HL-60/S4 (cell line): ENCODE data around the gene TCEAL2.
"Not testable (repeated sequence)": the region's sequence is repeated elsewhere in the genome, so short reads cannot be mapped to it uniquely, and the experiment has no call there.

Experiments used
- in situ Hi-C: fragments of 300-500 bp; cut with MboI; formaldehyde crosslinking; loops from 2 replicates; pipeline ENCODE4 v1.14.3; 2022; ENCODE audit warnings: low sequenced_read_pairs

TCEAL2 gene

GRCh38 chrX:102125436-102125835 lies at the start of gene TCEAL2:
TCEAL2 (plus strand) TSS chrX:102125679; CDS start chrX:102126831, 1,152 bp downstream.
- in situ Hi-C loops: not testable (repeated sequence)

- in situ Hi-C loops: no loop called here
These were observed 48.1 kb upstream of the TCEAL2 start for GRCh38 chrX:102077426-102077825.

- in situ Hi-C loops: no loop called here
These were observed 39.8 kb upstream of the TCEAL2 start for GRCh38 chrX:102085706-102086105.

DNA sequence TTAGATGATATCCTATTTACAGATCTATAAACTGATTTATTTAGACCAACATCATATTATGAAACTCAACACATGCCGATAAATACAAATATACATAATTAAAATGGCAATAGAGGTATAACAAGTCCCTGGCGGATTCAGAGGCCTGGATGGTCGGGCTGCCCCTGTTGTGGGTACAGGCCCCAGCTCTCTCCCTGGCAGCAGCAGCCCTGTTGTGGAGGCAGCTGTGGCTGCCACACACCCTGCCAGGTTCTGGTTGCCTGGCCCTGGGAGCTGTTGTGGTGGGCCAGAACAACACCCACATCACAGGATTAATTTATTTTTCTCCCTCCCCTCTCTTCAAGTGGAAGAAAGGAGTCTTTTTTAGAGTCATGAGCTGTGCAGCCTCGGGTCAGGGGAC lies 12.1 kb upstream of the TCEAL2 start:
- in situ Hi-C loops: no loop called here

DNA sequence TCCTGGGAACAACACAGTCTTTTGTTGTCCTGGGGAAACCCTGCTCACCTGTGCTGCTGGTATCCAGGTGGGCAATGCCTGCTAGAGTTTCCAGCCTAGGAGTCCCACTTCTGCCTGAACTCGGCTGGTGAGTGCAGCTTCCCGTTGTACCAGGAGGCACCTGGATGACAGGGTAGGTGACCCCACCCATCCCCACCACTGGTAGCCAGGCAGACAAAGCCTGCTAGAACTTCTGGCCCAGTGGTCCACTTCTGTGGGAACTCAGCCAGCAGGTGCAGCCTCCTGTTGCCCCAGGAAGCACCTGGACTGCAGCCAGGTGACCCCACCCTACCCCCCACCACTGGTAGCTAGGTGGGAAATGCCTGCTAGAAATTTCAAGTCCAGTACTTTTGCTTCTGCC lies 9.7 kb upstream of the TCEAL2 start:
- in situ Hi-C loops: no loop called here

- in situ Hi-C loops: not testable (repeated sequence)
These were observed 465 bp upstream of the TCEAL2 start for GRCh38 chrX:102125014-102125413.

DNA sequence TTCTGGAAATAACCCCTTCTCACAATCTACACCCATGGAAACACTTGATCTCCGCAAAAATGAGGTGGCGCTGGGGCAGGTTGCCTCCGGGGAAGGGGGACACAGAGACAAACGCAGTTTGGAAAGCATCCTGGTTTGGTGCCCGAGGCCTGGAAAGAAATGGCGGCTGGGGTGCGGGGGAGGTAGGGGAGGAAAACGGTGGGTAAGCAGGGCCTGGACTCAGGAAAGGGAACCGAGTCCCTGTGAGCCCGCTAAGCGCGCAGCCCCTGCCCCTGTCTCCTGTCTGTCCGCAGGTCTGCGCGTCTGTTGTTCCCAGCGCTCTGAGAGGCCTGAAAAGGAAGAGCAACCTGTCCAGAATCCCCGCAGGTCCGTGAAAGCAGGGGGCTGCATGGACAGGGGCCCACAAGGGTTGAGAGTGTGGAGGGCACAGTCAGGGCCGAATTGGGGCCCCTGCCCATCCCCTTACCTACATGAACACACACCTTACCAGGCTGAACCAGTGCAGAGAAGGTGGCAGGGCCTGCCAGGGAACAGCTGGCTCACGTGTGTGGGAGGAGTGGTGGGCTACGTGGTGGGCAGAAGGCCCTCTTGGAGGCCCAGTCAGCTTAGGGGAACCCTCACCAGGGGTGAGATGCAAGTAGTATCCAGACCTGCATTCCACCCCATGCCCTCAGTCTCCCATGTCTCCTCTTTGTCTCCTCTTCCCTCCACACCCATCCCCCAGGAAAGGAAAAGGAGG lies 770 bp downstream of the TCEAL2 start:
- in situ Hi-C loops: not testable (repeated sequence)

GRCh38 chrX:102126863-102127262 lies 1.4 kb downstream of the TCEAL2 start:
- in situ Hi-C loops: no loop called here

GRCh38 chrX:102129473-102129872 lies 4.0 kb downstream of the TCEAL2 start:
- in situ Hi-C loops: no loop called here

DNA sequence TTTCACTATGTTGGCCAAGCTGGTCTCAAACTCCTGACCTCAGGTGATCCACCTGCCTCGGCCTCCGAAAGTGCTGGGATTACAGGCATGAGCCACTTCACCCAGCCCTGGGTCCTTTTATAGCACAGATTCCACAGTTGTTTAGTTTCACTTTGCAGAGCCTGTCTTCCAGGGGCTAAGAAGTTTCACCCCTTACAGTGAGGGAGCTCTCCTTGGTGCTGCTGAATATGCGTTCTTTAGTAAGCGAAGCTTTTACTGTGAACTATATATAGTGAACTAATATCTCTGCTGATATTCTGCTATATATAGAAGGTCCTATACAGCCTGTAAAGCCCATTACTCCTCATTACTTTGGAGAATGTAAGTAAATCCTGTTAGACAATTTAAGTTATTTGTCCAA lies 12.6 kb downstream of the TCEAL2 start:
- in situ Hi-C loops: no loop called here

DNA sequence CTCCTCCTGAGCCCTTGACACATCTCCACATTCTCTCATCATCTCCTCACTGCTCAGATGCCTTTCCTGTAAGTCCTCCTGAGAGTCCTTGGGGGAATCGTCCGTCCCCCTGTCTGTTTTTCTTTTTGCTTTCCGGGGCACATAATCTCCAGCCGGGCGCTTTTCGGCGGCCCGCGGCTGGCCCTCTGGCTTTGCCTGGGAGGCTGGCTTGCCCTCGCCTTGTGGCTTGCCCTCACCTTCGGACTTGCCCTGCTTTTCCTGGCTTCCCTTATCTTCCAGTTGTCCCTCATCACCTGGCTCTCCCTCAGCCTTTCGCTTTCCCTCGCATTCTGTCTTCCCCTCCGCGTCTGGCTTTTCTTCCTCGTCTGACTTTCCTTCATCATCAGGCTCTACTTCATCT lies 15.4 kb downstream of the TCEAL2 start:
- in situ Hi-C loops: not testable (repeated sequence)

DNA sequence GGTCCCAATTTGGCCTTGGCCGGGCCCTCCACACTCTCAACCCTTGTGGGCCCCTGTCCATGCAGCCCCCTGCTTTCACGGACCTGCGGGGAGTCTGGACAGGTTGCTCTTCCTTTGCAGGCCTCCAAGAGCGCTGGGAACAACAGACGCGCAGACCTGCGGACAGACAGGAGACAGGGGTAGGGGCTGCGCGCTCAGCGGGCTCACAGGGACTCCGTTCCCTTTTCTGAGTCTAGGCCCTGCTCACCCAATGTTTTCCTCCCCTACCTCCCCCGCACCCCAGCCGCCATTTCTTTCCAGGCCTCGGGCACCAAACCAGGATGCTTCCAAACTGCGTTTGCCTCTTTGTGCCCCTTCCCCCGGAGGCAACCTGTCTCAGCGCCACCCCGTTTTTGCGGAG lies 16.2 kb downstream of the TCEAL2 start:
- in situ Hi-C loops: not testable (repeated sequence)

DNA sequence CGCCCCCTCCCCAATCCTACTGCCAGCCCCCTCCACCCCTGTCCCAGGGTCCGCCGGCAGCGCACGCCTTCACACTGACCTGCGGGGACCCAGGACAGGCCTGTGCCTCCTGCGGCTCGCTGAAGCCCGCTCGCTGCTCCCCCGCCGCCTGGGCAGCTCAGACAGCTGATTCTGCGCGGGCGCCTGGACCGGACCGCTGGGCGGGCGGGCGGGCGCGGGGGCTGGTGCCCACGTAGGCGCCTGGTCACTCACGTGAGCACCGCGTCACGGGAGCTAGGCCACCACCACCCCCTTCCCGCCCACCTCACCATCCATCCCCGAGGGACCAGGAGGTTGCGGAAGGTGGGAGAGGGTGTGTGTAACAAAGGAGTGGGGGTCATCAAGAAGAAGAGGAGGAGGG lies 16.8 kb downstream of the TCEAL2 start, which contains the start of gene TCEAL6:
Gene TCEAL6, minus strand, starts transcription at position 208 of the 400 bp plus-strand sequence.
- in situ Hi-C loops: not testable (repeated sequence)

DNA sequence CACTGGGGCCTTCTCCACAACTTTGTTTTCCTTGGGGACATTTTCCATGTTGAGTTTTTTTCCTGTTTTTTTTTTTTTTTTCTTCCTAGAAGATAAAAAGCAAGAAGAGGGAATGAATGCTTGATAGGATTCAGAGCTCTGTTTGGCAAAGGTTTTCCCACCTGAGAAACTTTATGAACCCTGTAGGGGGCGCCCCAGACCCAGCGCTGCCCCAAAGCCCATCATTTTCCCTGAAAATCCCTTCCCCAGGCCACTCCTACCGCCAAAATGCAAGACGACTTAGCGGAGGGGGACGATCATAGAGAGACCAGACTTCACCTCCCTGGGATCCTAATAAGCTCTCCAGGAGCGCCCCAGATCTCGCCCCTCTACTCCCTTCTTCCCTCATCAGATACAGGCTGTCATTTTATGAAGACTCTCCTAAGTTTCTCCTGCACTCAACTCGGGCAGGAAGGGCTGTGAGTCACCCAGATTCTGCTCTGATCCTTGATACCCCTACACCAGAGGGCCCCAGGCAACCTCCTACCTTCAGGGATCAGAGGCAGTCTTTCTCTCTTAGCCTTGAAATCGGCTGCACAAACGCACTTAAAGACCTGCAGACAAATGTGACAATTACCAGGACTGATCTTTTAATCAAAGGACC lies 28.9 kb downstream of the TCEAL2 start:
- in situ Hi-C loops: loop anchor here (25.0 kb wide), 3 partner anchors 383 to 1033 kb away; no protein-coding TSS in a partner anchor

GRCh38 chrX:102154900-102155805 lies 29.7 kb downstream of the TCEAL2 start:
- in situ Hi-C loops: loop anchor here (25.0 kb wide), 3 partner anchors 382 to 1032 kb away; no protein-coding TSS in a partner anchor

GRCh38 chrX:102155806-102156179 lies 30.3 kb downstream of the TCEAL2 start, which contains the start of gene BEX5:
BEX5 (minus strand) TSS chrX:102155977; CDS start chrX:102154265, 1,712 bp downstream.
- in situ Hi-C loops: loop anchor here (25.0 kb wide), 3 partner anchors 382 to 1032 kb away; no protein-coding TSS in a partner anchor
